GM21576 (cell line): Measurements from ENCODE around the gene PODNL1.

Source experiments
- ATAC-seq: cut with Tn5 transposase; IDR thresholded peaks from one replicate; pipeline ENCODE4 v1.9.1; 2021; ENCODE audit warnings: mild to moderate bottlenecking, moderate library complexity; ENCODE audit not compliant: unreplicated experiment

The PODNL1 gene

DNA sequence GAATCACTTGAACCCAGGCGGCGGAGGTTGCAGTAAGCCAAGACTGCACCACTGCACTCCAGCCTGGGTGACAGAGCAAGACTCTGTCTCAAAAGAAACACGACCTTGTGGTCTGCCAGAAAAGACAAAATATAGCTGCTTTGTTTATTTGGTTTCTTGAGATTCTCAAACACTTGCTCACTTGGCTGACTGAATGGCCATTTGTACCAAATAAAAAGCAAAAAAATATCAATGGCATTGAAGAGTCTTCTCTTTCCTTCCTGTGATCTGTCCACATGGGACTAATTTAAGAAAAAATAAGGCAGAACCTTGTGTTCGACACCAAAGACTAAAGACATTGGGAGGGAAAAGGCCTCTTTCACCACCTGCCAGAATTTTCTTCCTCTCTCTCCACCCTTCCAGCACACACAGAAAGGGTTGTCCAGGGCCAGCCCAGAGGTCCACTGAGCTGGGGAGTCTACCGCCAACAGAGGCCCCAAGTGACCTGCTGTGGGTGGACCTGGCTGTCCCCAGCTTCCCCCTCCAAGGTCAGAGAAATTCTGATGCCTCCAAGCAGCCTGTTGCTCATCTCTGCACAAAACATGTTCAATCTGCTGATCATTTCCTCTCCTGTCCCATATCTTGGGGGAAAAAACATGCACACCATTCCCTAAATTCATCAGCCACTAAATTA is 38.2 kb downstream of the PODNL1 start:
- ATAC-seq: no peak

DNA sequence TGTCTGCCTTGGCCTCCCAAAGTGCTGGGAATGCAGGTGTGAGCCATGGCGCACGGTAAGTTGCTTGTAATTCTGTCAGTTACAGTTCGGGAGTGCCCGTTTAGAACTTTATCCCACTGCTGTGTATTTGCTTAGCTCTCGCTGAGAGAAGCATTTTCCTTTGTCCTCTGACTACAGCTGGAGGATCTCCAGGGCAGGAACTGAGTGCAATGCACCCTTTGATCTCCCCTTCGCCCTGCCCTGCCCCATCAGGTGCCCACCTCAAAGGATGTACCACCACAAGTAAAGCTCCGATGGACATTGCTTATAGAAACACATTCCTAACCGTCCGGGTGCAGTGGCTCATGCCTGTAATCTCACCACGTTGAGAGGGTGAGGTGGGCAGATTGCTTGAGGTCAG is 38.8 kb downstream of the PODNL1 start:
- ATAC-seq: no peak

DNA sequence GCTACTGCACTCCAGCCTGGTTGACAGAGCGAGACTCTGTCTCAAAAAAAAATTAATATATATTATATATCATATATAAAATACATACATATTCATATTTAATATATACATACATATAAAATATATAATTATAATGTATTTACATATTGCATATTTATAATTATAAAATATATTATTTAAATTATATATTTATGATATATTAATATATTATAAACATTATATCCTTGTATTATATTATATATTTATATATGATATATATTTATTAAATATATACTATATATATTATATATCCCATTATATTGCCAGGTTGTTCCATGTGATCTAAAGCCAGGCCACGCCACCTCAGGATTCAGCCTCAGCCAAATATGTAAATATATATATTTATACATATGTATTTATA is 42.0 kb downstream of the PODNL1 start:
- ATAC-seq: no peak

DNA sequence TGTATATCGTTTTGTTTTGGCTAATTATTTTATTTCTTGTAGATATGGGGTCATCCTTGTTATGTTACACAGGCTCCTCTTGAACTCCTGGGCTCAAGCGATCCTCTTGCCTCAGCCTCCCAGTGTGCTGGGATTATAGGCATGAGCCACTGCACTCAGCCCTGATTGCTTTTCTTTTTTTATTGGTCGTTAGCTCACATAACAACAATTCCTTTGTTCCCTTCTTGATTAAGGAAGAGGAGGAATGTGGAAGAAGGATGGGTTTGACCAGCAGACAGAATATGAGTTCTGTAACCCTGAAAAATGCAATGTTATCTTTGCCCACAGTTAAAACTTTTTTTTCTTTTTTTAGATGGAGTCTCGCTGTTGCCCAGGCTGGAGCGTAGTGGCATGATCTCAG is 43.7 kb downstream of the PODNL1 start:
- no peak for ATAC-seq

DNA sequence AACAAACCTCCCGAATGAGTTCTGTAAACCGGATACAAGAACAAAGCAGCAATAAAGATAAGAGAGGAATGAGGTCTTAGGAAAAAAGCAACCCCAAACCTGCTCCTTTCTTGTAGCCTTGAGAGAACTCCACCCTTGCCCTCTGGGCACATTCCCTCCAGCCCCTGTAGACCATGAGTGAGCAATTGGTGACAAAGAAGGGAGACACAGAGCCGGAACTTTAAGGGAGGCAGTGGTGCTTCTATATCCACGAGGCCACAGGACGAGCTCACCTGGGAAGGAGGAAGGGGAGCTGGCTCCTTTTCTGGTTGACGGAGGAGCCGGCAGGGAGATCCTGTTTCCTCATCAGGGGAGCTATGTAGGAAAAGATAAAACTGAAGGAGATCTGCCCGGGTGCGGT is 45.3 kb downstream of the PODNL1 start:
- ATAC-seq: no peak

DNA sequence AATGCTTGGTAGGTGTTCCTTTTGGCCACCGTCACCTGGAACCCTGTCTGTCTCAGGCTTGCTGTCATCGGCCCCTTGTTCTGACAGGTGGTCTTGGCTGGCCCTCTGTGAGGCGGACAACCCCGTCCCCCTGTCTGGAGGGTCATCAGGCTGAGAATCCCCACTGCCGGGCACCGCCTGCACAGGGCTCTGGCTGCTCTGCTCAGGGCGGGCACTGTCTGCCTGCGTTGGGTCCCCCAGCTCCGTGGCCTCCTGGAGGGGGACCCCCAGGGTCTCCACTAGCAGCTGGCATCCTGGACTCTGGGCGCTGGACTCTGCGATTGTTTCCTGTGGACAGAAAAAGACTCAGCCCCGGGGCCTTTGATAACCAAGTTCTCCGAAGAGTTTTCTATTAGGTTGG is 48.1 kb downstream of the PODNL1 start:
- ATAC-seq: no peak

DNA sequence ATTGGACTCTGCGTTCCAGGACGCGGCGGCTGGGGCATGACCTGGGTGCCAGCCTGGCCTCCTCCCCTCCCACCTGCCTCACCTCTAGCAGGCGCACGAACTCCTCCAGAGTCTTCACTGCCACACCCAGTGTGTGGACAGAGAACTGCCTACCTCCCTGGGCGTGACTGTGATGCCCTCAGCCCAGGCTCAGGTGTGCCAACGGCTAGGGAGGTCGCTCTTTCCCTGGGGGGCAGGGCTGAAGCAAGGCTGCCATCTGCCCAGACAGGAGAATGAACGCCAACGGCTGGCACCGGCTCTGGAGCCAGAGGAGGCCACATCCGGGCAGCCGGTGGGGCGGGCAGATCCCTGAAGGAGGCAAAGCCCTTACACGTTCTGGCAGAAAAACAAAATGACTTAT is 49.9 kb downstream of the PODNL1 start:
- ATAC-seq: no peak

DNA sequence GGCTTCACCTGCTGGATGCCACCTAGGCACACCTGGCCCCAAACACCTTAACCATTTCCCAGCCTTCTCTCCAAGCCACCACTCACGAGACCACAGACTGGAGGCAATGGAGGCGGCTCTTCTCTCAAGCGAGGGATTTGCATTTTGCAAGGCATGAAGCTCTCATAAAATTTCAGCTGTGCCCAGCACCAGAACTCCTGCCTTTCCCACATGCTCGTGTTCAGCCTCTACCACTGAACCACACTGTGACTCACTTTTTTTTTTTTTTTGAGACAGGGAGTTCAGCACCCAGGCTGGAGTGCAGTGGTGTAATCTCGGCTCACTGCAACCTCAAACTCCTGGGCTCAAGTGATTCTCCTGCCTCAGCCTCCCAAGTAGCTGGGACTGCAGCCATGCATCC is 50.7 kb downstream of the PODNL1 start:
- no peak for ATAC-seq

DNA sequence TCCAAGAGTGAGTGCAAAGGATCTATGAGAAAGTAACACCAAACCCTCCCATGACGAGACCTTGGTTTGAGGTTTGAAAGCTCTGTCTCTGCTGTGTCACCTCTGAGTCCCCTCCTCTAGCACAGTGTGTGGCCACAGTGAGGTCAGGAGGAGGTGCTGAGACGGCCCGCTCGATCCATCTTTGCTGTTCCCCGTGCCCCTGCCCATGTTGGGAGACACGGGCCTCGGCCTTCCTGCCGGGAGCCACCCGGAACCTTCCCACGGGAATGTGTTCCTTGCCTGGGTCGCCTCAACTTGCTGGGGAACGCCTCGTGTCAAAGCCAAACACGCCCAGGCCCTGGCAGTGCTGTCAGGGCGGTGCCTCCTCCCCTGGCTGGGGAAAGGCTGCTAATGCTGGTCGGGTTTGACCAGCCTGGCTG is 51.2 kb downstream of the PODNL1 start:
- no peak for ATAC-seq

DNA sequence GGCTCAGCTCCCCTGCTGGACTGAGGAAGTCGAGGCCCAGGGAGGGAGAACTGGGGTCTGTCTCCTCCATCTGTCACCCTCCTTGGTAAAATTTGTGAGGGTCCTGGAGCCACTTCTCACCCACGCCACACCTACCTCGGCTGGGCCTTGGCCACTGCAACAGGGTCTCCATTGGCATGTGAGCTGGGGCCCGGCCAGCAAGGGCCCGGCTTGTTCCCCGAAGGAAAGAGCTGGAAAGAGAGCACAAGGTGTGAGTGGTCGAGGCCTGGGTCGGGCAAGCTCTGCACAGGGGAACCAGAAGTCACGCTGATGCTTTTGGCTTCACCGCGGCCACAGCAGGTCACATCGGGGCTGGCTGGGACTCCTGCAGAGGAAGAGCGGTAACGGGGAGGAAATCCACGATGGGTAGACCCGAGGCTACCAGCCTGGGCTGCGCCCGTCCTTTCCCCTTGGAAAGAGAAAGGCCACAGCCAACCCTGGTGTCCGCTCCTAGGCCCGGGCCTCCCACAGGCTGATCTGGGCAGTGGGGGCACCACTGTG is 52.3 kb downstream of the PODNL1 start:
- no peak for ATAC-seq

DNA sequence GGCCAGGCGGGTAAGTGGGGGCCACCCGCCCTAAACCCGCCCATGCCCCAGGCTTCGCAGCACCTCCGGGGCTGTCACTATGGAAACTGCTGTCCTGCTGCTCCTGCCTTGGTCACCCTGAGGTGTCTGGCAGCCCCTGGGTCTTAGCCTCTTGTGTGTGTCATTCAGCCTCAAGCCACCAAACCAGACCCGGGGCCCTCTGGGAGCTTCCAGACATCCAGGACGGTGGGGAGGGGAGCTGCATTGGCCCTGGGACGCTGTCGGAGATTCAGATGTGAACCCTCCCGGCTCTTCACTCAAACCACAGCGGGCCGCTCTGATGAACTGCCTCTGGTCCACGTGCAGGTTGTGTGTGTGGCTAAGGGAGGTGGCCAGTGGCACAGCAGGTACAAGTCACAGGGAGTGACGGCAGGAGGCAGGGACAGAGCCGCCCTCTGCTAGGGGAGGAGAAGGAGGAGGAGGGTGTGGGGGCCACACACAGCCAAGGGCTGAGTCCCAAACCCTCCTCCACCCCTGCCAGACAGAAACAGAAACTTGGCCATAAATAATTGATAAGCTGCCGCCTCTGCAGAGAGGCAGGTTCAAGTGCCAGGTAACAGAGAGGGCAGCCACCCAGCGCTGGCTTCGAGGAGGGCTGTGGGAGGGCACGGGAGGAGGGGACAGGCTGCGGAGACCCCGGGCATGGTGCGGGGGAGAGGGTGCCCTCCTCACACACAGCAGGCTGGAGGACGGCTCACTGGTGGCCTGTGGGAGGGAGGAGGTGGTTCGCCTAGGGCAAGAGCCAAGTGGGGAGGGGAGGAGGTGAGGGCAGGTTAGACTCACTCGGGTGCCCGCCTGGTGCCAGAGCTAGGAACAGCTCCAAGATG is 53.3 kb downstream of the PODNL1 start:
- ATAC-seq: no peak

DNA sequence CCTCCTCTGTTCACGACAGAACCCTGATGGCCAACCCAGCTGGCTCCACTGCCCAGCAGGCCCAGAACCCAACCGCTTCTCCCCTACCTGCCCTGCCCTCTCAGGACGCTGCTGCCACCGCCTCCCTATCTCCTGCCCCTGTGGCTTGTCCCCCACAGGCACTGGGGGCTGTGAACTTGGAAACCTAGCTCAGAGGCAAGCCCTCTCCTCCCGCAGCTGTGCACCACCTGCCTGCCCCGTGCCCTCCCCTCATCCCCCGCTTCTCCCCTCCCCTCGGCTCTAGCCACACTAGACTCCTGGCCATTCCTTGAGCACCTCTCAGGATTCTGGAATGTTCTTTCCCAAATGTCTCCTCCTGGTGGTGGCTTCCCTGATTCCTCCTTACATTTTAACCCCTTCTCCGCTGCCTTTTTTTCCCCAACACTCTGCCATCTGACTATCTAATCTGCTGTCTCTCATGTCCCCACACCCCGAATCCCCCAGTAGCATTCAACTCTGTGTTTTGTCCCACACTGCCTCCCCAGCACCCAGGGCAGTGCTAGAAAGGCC is 54.6 kb downstream of the PODNL1 start:
- no peak for ATAC-seq

DNA sequence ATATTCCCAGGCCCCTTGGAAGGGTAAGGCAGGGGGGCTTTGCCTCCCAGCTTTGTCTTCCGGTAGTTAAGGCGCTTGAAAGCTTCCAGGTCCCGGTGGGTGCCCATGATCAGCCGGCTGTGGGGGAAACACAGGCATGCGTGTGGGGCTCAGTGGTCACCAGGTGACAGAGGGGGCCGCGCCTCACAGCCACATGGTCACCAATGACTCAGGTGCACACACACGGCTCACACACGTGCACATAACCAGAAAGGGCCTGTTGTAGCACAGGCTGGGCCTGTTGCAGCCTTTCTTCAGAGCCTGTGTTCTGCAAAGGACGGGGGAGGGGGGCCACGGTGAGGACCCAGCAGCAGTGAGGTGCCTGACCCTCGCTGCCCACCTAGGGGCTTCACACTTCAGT is 55.4 kb downstream of the PODNL1 start:
- no peak for ATAC-seq

DNA sequence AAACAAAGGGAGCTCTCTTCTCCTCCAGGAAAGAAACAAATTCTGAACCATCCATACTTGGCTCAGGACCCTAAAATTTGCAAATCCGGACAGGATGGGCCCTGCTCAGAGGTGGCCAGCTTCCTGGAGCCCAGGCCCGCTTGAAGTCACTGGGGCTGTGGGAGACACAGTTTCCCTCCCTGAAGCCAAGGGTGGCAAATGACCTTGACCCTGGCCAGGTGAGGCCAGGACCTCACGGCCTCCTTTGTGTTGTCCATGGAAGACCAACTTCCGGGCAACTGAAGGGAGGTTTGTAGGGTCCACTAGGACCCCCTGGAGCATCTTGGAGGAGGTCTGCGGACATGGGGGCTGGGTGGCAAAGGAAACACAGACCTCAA is 55.8 kb downstream of the PODNL1 start:
- no peak for ATAC-seq

DNA sequence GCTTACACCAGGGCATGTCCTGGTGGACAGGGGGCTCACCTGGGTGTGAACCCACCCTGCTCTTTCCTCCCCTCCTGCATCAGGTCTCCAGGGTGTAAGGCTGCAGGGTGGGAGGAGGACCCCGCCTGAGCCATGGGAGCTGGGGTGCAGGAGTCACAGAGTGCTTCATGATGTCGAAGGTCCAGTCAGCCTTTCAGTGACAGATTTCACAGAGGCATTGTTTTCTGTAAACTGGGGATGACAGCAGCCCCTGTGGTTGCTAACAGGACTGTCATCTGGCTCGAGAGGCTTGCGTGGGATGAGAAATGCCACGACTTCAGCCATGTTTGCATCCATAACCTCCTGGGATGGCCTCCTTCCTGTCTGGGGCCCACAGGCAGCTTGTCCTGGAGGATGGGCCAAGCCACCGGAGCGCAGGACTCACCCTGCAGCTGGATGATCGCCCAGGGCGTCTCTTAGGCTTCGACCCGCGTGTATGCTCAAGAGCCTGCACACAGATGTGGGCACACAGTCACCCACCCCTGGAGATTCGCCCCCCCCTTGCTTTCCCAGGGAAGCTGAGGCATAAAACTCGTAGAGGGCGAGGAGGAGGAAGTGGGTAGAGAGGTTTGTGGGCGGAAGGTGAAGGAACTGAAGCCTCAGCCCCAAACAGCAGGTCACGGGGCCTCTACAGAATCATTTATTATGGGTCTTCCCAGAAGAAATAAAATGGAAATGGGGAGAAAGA is 56.4 kb downstream of the PODNL1 start:
- no peak for ATAC-seq

DNA sequence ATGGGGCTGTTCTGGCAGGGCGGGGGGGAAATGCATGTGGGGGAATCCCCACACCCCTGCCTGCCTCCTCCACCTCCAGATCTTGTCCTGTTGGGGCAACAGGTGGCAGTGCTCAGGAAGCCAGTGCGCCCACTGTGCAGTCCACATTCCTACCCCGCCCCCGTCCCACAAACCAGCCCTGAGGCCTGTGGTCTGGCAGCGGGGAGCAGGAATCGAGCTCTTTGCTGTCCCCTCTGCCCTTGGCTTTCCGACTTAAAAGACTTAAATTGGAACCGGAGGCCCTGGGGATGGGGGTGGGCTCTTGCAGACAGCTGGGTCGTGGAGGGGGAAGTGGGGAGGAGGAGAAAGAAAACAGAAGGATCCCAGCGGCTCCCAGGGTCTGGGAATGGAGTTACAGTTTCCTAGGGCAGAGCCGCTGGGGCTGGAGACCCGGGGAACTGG is 56.9 kb downstream of the PODNL1 start:
- ATAC-seq: no peak
